K562 (cell line): Measurements from ENCODE around the gene MAPT. TPM values are rescaled to one million over a fixed set of nuclear protein-coding genes. Genes with fewer than 3 reads are reported as not detected.
A peak's percentile ranks its signal among the peaks of the same experiment; 100 is the strongest.

Experiments used
- AFF1 ChIP-seq, 2 experiments: fragments of 450-650 bp; IDR thresholded peaks; 2 replicates each; pipeline ENCODE4 v1.6.1; 2018; ENCODE audit warnings: mild to moderate bottlenecking in 2 of 2, low read depth in 1 of 2; ENCODE audit not compliant: partially characterized antibody in 2 of 2
- CBX3 ChIP-seq, 2 experiments: IDR thresholded peaks; 1 replicate in 1 of 2; 2 replicates in 1 of 2; pipeline ENCODE4 v1.6.1; 2012; ENCODE audit warnings: inconsistent platforms in 2 of 2, low read length in 2 of 2, borderline replicate concordance in 1 of 2, control low read depth in 1 of 2
- IRF1 ChIP-seq: sonication (generic); formaldehyde crosslinking; IDR thresholded peaks from 2 replicates; pipeline ENCODE4 v1.8.0; 2022; ENCODE audit warnings: missing genetic modification reagents, mild to moderate bottlenecking, borderline replicate concordance
- PKNOX1 ChIP-seq: fragments of 450-650 bp; IDR thresholded peaks from 2 replicates; pipeline ENCODE4 v1.6.1; 2016
- RBM14 ChIP-seq: fragments of 200-400 bp; formaldehyde crosslinking; IDR thresholded peaks from 2 replicates; pipeline ENCODE4 v1.6.1; 2018; ENCODE audit warnings: low read depth, mild to moderate bottlenecking, low read length, moderate library complexity, borderline replicate concordance; ENCODE audit not compliant: insufficient read depth
- RBM34 ChIP-seq: fragments of 200-400 bp; formaldehyde crosslinking; IDR thresholded peaks from 2 replicates; pipeline ENCODE4 v1.6.1; 2018; ENCODE audit warnings: low read length, borderline replicate concordance; ENCODE audit not compliant: insufficient read depth
- SRF ChIP-seq, 2 experiments: fragments of 250-450, 450-650 bp in 1 of 2; sonication (Bioruptor Pico) in 1 of 2; sonication (generic) in 1 of 2; formaldehyde crosslinking; IDR thresholded peaks; 2 replicates each; pipeline versions ENCODE4 v1.5.0 to v1.5.1; 2020 to 2022; ENCODE audit warnings: mild to moderate bottlenecking in 1 of 2, missing genetic modification reagents in 1 of 2
- TAF7 ChIP-seq: fragments of 450-650 bp; IDR thresholded peaks from 2 replicates; pipeline ENCODE4 v1.6.1; 2016; ENCODE audit warnings: missing genetic modification characterization, missing compliant biosample characterization
- TBP ChIP-seq: optimal IDR thresholded peaks from 2 replicates; pipeline ENCODE3; 2011; ENCODE audit warnings: low read depth, low read length, improper control_type of control experiment
- TGIF2 ChIP-seq: sonication (generic); formaldehyde crosslinking; IDR thresholded peaks from 2 replicates; pipeline ENCODE4 v1.8.1; 2022; ENCODE audit warnings: mild to moderate bottlenecking, missing genetic modification reagents, moderate library complexity
- ZBTB11 ChIP-seq, 3 experiments: fragments of 200-800 bp in 1 of 3; fragments of 250-450 bp in 1 of 3; fragments of 450-650 bp in 1 of 3; sonication (Bioruptor Pico) in 1 of 3; sonication (Bioruptor generic) in 1 of 3; formaldehyde crosslinking in 1 of 3; IDR thresholded peaks; 2 replicates each; pipeline versions ENCODE4 v1.6.1 to v1.8.0; 2016 to 2022; ENCODE audit warnings: mild to moderate bottlenecking in 2 of 3, missing genetic modification characterization in 2 of 3, missing compliant biosample characterization in 1 of 3, moderate library complexity in 1 of 3
- ZNF277 ChIP-seq: fragments of 250-450 bp; sonication (Bioruptor Pico); IDR thresholded peaks from 2 replicates; pipeline ENCODE4 v1.8.0; 2022; ENCODE audit warnings: inconsistent platforms, mild to moderate bottlenecking, moderate library complexity, borderline replicate concordance
- ZNF507 ChIP-seq: conservative IDR thresholded peaks from 2 replicates; pipeline ENCODE4 v1.6.1; 2017; ENCODE audit warnings: missing genetic modification characterization, missing compliant biosample characterization
- ZNF77 ChIP-seq: fragments of 250-450 bp; sonication (Bioruptor Pico); IDR thresholded peaks from 2 replicates; pipeline ENCODE4 v1.5.0; 2020
- ZNF778 ChIP-seq: fragments of 450-650 bp; formaldehyde crosslinking; IDR thresholded peaks from 2 replicates; pipeline ENCODE4 v1.4.0; 2020; ENCODE audit warnings: mild to moderate bottlenecking, moderate library complexity
- ZZZ3 ChIP-seq: fragments of 450-650 bp; IDR thresholded peaks from 2 replicates; pipeline ENCODE4 v1.6.1; 2016; ENCODE audit warnings: antibody characterized with exemption, mild to moderate bottlenecking, moderate library complexity
- polyA plus RNA-seq, 8 experiments: library from polyadenylated mRNA; depleted of rRNA in 4 of 8; stranded (reverse) in 5 of 8; unstranded in 3 of 8; fragments of >200 nt; fragmentation: Nextera tagmentation in 2 of 8; fragmentation: Illumina TruSeq in 1 of 8; extraction: Ambion mirVana in 2 of 8; extraction: Trizol in 1 of 8; gene quantifications; 2 replicates each; pipeline versions ENCODE4 v1.2.1 to v1.2.3, GENCODE V29; 2011 to 2014; ENCODE audit warnings: inconsistent platforms in 1 of 8, missing spikeins in 1 of 8
- total RNA-seq, 7 experiments: library from RNA; depleted of rRNA in 6 of 7; stranded (reverse); fragments of >200 nt in 6 of 7; fragmentation: Illumina TruSeq in 2 of 7; extraction: Trizol in 2 of 7; gene quantifications; 2 replicates each; pipeline versions ENCODE4 v1.2.1 to v1.2.3, GENCODE V29; 2011 to 2021; ENCODE audit warnings: low replicate concordance in 1 of 7

The MAPT gene
- total and polyA plus RNA-seq, 9 of the 15 experiments (the other 6 are each of a cell fraction or from before 2014, with no cell fraction given), result 0.04 to 1.1 (median 0.36) TPM

GRCh38 chr17:45951941-45952340, 57.6 kb downstream of the MAPT start (continued):
- no peak for TF ChIP-seq IRF1 (CRISPR knock-in tag)
- TF ChIP-seq RBM14, result no peak
- no peak for TF ChIP-seq RBM34
- no peak for TF ChIP-seq ZZZ3
- peak in 1 of 3 experiments; percentile 40; a peak in 2 of 6 replicates for TF ChIP-seq ZBTB11 (CRISPR knock-in tag; IDR thresholded peaks at IDR 0.05)
- TF ChIP-seq ZNF507 (tag), result no peak
- TF ChIP-seq TGIF2, result no peak
- TF ChIP-seq ZNF778 (CRISPR knock-in tag), result no peak
- TF ChIP-seq AFF1 (IDR thresholded peaks at IDR 0.05; ENCODE audit: low read depth in 1 of 2, partially characterized antibody in 2 of 2), result no peak
- no peak for TF ChIP-seq CBX3 (IDR thresholded peaks at IDR 0.05; ENCODE audit: borderline replicate concordance in 1 of 2, low read length in 2 of 2)
- TF ChIP-seq ZNF77 (CRISPR knock-in tag), result no peak
- no peak for TF ChIP-seq TBP
- 0 out of 2 replicates have a peak, but pooled peaks have one; percentile 10 for TF ChIP-seq PKNOX1
- no peak for TF ChIP-seq TAF7 (tag)
- no peak for TF ChIP-seq SRF (CRISPR knock-in tag; IDR thresholded peaks at IDR 0.05)
- TF ChIP-seq ZNF277 (CRISPR knock-in tag), result no peak
